Measurements from ENCODE around the gene CDKN2A.

The CDKN2A gene

DNA sequence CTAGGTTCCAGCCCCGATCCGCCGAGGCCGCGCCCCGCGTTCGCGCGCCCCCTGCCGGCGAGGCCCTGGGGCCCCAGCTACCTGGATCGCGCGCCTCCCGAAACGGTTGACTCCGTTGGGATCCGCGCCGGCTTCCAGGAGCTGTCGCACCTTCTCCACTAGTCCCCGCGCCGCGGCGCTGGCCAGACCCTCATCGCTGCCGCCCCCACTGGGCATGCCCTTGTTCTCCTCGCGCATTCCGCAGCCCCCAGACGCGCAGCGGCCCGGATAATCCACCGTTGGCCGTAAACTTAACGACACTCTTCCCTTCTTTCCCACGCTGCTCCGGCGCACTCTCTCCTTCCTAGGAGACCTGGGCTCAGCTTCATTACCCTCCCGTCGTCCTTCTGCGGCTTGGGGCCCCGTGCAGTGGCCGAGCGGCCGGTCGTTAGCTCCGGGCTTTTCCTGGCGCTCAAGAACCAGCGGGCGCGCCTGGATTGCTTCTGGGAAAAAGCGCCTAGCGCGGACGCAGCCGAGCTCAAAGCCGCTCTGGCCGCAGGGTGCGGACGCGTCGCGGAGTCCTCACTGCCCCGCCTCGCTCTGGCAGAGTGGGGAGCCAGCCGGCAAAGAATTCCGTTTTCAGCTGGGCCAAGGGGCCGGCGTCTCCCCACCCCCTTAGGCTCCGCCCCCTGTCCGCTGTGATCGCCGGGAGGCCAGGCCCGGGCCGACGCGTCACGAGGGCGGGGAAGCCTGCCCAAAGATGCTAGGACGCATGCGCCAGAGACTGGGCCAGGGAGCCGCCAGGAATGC is 14.7 kb upstream of the CDKN2A start, which contains the start of gene CDKN2B:
Gene CDKN2B, minus strand, starts transcription at position 589 of the 789 bp plus-strand sequence. Its CDS starts 352 bp downstream, at position 237.
- Histone ChIP-seq H3K9ac (ENCODE audit: low read depth, low read length, poor library complexity, severe bottlenecking) (no peak within 1 kb of the TSS), H3K4me3 (ENCODE audit: low read length, poor library complexity, severe bottlenecking) (no peak within 1 kb of the TSS), H3K79me2 (ENCODE audit: insufficient read depth, low read length) (peaks cover 33% of the 10 kb centered on the region; the same call in 1 of the 2 replicates), H3K36me3 (ENCODE audit: insufficient read depth, low read length) (peaks cover 9% of the 10 kb centered on the region; the same call in 1 of the 2 replicates), H3K9me2 (replicated peaks; ENCODE audit: low read depth, low read length) (no peaks in the 10 kb centered on the region), H2AFZ (ENCODE audit: low read length) (no peak within 1 kb of the TSS), H3F3A (ENCODE audit: low read depth) (no peaks in the 10 kb centered on the region), H3K4me2 (ENCODE audit: low read depth, low read length, poor library complexity, severe bottlenecking) (no peak within 1 kb of the TSS), H3K27me3 (ENCODE audit: insufficient read depth, low read length, poor library complexity, severe bottlenecking) (no peaks in the 10 kb centered on the region), H3K9me3 (ENCODE audit: insufficient read depth, low read depth, low read length) (no peaks in the 10 kb centered on the region), H3K4me1 (ENCODE audit: insufficient read depth, low read length, poor library complexity, severe bottlenecking) (no peaks in the 10 kb centered on the region), H4K20me1 (ENCODE audit: insufficient read depth, low read length, poor library complexity, severe bottlenecking) (peaks cover 6% of the 10 kb centered on the region)
- TF ChIP-seq, protein P1, sequence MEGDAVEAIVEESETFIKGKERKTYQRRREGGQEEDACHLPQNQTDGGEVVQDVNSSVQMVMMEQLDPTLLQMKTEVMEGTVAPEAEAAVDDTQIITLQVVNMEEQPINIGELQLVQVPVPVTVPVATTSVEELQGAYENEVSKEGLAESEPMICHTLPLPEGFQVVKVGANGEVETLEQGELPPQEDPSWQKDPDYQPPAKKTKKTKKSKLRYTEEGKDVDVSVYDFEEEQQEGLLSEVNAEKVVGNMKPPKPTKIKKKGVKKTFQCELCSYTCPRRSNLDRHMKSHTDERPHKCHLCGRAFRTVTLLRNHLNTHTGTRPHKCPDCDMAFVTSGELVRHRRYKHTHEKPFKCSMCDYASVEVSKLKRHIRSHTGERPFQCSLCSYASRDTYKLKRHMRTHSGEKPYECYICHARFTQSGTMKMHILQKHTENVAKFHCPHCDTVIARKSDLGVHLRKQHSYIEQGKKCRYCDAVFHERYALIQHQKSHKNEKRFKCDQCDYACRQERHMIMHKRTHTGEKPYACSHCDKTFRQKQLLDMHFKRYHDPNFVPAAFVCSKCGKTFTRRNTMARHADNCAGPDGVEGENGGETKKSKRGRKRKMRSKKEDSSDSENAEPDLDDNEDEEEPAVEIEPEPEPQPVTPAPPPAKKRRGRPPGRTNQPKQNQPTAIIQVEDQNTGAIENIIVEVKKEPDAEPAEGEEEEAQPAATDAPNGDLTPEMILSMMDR (conservative IDR thresholded peaks at IDR 0.05; ENCODE audit: low read length) = no peak
- no peak for TF ChIP-seq EZH2phosphoT487 (IDR thresholded peaks at IDR 0.05; ENCODE audit: borderline replicate concordance)

DNA sequence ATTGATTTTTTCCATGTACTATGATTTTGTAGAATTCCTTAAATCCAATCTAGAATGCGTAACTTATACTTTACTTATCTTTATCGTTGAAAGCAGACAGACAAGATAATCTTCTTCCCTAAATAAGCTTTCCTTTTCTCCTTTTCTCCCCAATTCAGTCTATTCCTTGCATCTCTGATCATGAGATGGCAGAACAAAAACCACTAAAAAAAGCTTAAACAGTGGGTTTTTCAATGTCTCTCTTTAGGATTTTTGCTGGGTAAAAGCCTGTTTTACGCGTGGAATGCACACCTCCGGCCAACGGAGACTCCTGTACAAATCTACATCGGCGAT is 14.2 kb upstream of the CDKN2A start:
- Histone ChIP-seq H3K4me1 (ENCODE audit: insufficient read depth, low read length, poor library complexity, severe bottlenecking) (no peaks in the 10 kb centered on the region), H2AFZ (ENCODE audit: low read length) (no peak overlapping the region), H3K9ac (ENCODE audit: low read depth, low read length, poor library complexity, severe bottlenecking) (no peak overlapping the region), H3K79me2 (ENCODE audit: insufficient read depth, low read length) (peaks cover 39% of the 10 kb centered on the region; the same call in 1 of the 2 replicates), H3K4me2 (ENCODE audit: low read depth, low read length, poor library complexity, severe bottlenecking) (no peak overlapping the region), H3F3A (ENCODE audit: low read depth) (no peaks in the 10 kb centered on the region), H3K27me3 (ENCODE audit: insufficient read depth, low read length, poor library complexity, severe bottlenecking) (no peaks in the 10 kb centered on the region), H3K9me3 (ENCODE audit: insufficient read depth, low read depth, low read length) (no peaks in the 10 kb centered on the region), H3K4me3 (ENCODE audit: low read length, poor library complexity, severe bottlenecking) (no peak overlapping the region), H3K9me2 (replicated peaks; ENCODE audit: low read depth, low read length) (no peaks in the 10 kb centered on the region), H3K36me3 (ENCODE audit: insufficient read depth, low read length) (peaks cover 4% of the 10 kb centered on the region; the same call in 1 of the 2 replicates), H4K20me1 (ENCODE audit: insufficient read depth, low read length, poor library complexity, severe bottlenecking) (peaks cover 8% of the 10 kb centered on the region)
- TF ChIP-seq, protein P1 (conservative IDR thresholded peaks at IDR 0.05; ENCODE audit: low read length) = no peak
- no peak for TF ChIP-seq EZH2phosphoT487 (IDR thresholded peaks at IDR 0.05; ENCODE audit: borderline replicate concordance)

GRCh38 chr9:22005702-22006606 is 11.8 kb upstream of the CDKN2A start:
- Histone ChIP-seq H3K79me2 (ENCODE audit: insufficient read depth, low read length) (peaks cover 60% of the 10 kb centered on the region), H4K20me1 (ENCODE audit: insufficient read depth, low read length, poor library complexity, severe bottlenecking) (peaks cover 14% of the 10 kb centered on the region), H3F3A (ENCODE audit: low read depth) (no peaks in the 10 kb centered on the region), H3K27me3 (ENCODE audit: insufficient read depth, low read length, poor library complexity, severe bottlenecking) (no peaks in the 10 kb centered on the region), H3K4me3 (ENCODE audit: low read length, poor library complexity, severe bottlenecking) (no peak overlapping the region), H2AFZ (ENCODE audit: low read length) (no peak overlapping the region), H3K4me1 (ENCODE audit: insufficient read depth, low read length, poor library complexity, severe bottlenecking) (peaks cover 10% of the 10 kb centered on the region), H3K9ac (ENCODE audit: low read depth, low read length, poor library complexity, severe bottlenecking) (no peak overlapping the region), H3K36me3 (ENCODE audit: insufficient read depth, low read length) (peaks cover 4% of the 10 kb centered on the region; the same call in 1 of the 2 replicates), H3K9me3 (ENCODE audit: insufficient read depth, low read depth, low read length) (no peaks in the 10 kb centered on the region), H3K4me2 (ENCODE audit: low read depth, low read length, poor library complexity, severe bottlenecking) (no peak overlapping the region), H3K9me2 (replicated peaks; ENCODE audit: low read depth, low read length) (no peaks in the 10 kb centered on the region)
- TF ChIP-seq, protein P1 (conservative IDR thresholded peaks at IDR 0.05; ENCODE audit: low read length) = no peak
- no peak for TF ChIP-seq EZH2phosphoT487 (IDR thresholded peaks at IDR 0.05; ENCODE audit: borderline replicate concordance)

All from Loucy (cell line).